C4-2B (cell line): ENCODE measurements around the gene NTRK1.

ENCODE experiments used
- H3K27ac ChIP-seq: fragments of 450-650 bp; 2 replicates; pipeline ENCODE4 v1.5.1; 2017
- ZFX ChIP-seq: fragments of 450-650 bp; IDR thresholded peaks from 2 replicates; pipeline ENCODE4 v1.6.1; 2017
- TF ChIP-seq, protein P1 (sequence below): fragments of 450-650 bp; conservative IDR thresholded peaks from 2 replicates; pipeline ENCODE4 v1.5.1; 2017; ENCODE audit warnings: mild to moderate bottlenecking

The NTRK1 gene

DNA sequence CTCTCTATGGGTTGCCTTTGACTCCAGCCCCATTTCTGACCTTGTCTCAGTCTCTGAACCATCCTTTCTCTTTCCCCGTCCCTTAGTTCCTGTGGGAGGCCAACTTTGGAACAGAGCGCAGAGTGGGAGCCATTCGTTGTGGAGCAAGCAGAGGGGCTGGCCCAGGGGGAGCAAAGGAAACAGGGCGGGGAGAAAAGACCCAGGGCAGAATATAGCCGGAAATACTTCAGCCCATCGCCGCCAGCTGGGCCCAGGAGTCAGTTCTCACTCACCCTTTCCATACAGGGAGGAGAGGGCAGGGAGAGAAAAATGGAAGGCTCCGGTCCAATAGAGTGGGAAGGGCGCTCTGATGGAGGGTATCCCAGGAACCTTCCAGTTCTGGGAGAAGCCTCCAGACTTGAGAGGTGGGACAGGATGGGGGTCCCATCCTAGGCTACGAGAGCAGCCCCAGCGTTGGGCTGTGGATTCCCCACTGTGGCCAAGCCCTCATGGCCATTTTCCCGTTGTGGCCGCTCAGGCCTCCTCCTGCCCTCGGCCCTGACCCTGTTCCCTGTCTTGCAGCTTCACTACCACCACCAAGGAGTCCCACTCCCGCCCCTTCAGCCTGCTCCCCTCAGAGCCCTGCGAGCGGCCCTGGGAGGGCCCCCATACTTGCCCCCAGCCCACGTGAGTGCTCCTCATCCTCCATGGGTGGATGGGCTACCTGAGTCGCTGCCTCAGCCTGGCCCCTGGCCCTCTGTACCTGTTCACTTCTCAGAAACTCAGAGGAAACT is 43.7 kb downstream of the NTRK1 start:
- no peak overlapping the region for H3K27ac ChIP-seq
- no peak for TF ChIP-seq ZFX
- TF ChIP-seq, protein P1, sequence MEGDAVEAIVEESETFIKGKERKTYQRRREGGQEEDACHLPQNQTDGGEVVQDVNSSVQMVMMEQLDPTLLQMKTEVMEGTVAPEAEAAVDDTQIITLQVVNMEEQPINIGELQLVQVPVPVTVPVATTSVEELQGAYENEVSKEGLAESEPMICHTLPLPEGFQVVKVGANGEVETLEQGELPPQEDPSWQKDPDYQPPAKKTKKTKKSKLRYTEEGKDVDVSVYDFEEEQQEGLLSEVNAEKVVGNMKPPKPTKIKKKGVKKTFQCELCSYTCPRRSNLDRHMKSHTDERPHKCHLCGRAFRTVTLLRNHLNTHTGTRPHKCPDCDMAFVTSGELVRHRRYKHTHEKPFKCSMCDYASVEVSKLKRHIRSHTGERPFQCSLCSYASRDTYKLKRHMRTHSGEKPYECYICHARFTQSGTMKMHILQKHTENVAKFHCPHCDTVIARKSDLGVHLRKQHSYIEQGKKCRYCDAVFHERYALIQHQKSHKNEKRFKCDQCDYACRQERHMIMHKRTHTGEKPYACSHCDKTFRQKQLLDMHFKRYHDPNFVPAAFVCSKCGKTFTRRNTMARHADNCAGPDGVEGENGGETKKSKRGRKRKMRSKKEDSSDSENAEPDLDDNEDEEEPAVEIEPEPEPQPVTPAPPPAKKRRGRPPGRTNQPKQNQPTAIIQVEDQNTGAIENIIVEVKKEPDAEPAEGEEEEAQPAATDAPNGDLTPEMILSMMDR: no peak

DNA sequence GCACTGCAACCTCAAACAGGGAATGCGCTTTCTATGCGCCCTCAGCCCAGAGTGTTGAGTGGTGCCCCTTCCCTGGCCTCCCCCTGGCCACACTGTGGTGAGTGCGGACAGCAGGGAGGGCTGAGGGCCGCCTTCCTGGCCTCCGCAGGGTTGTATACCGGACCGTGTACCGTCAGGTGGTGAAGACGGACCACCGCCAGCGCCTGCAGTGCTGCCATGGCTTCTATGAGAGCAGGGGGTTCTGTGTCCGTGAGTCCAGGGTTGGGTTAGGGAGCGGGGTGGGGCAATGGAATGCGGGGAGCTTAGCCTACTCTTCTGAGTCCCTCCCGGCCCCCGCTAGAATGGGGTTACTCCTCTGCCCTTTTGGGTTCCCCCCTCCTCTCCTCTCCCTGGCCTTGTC is 44.5 kb downstream of the NTRK1 start:
- TF ChIP-seq ZFX: no peak
- TF ChIP-seq, protein P1: no peak

DNA sequence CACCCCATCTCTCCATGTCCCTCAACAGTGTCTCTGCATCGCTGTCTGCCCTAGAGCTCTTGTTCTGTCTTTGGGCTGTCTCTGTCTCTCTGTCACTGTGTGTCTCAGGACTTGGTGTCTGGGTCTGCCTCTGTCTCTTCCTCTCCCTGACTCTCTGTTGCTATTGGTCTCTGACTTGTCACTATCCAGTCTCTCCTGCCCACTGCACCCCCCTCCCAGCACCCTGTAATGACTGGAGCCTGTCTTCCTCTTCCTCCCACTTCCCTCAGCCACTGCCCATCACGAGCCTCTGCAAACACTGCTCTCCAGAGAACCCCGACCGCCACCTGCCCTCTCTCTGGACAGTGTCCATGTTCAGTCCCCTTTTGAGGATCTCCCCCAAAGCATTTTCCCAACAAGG is 45.0 kb downstream of the NTRK1 start:
- TF ChIP-seq ZFX: no peak
- TF ChIP-seq, protein P1: no peak
- H3K27ac ChIP-seq: no peak overlapping the region

More for the DNA sequence above, 44.5 kb downstream of the NTRK1 start:
- H3K27ac ChIP-seq: no peak overlapping the region

DNA sequence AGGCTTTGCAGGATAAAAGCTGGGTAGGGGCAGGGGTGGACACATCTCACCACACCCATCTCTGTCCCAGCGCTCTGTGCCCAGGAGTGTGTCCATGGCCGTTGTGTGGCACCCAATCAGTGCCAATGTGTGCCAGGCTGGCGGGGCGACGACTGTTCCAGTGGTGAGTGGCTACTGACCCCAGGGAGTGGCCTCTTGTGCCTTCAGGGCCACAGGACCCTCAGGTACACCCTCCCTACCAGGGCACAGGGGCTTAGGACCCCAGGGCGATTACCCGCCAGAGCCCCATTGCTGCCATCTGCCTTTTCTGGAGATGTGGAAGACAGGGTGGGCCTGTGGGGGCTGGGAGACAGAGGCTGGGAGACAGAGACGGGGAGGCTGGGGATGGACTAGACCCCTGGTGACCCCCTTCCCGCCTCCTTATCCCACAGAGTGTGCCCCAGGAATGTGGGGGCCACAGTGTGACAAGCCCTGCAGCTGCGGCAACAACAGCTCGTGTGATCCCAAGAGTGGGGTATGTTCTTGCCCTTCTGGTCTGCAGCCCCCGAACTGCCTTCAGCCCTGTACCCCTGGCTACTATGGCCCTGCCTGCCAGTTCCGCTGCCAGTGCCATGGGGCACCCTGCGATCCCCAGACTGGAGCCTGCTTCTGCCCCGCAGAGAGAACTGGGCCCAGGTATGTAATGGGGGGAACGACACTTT is 45.7 kb downstream of the NTRK1 start:
- no peak overlapping the region for H3K27ac ChIP-seq
- TF ChIP-seq, protein P1: no peak
- no peak for TF ChIP-seq ZFX

DNA sequence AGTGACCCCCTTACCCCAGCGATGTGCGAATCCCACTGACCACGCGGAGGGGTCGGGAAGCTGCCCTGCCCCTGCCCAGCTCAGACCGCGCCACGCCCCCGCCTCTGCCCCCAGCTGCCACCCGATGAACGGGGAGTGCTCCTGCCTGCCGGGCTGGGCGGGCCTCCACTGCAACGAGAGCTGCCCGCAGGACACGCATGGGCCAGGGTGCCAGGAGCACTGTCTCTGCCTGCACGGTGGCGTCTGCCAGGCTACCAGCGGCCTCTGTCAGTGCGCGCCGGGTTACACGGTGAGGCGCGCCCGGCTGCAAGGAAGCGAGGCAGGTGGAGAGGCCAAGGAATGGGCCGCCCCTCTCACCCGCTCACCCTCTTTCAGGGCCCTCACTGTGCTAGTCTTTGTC is 47.9 kb downstream of the NTRK1 start:
- TF ChIP-seq, protein P1: no peak
- TF ChIP-seq ZFX: no peak
- H3K27ac ChIP-seq: no peak overlapping the region

DNA sequence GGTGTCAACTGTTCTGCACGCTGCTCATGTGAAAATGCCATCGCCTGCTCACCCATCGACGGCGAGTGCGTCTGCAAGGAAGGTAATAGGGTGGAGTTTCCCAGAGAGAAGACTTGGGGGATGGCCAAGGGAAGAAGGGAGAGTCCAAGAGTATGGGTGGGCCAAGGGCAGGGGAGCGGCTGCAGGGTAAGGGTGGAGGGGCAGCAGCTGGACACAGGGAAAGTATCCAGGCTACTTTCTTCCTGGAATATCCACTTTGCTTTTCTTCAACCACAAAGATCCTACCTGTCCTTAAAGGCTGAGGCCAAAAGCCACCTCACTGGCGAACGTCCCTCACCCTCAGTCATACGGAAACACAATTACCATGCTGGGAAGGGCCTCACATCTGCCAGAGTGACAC is 48.3 kb downstream of the NTRK1 start:
- no peak for TF ChIP-seq ZFX
- TF ChIP-seq, protein P1: no peak
- no peak overlapping the region for H3K27ac ChIP-seq

DNA sequence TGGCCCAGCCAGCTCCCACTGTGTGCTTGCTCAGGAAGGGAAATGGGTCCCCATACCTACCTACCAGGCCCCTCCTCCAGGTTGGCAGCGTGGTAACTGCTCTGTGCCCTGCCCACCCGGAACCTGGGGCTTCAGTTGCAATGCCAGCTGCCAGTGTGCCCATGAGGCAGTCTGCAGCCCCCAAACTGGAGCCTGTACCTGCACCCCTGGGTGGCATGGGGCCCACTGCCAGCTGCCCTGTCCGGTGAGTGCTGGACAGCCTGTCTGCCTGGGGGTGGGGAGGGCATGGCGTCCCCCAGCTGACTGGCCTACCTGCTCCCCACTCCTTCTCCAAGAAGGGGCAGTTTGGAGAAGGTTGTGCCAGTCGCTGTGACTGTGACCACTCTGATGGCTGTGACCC is 49.0 kb downstream of the NTRK1 start:
- H3K27ac ChIP-seq: no peak overlapping the region
- no peak for TF ChIP-seq ZFX
- TF ChIP-seq, protein P1: no peak
